ENCODE measurements around the gene METTL25B.

GRCh38 chr1:156711011-156711817, 17.1 kb upstream of the METTL25B start:
- TF ChIP-seq CTCF (IDR thresholded peaks at IDR 0.05), result no peak
- TF ChIP-seq POLR2A (IDR thresholded peaks at IDR 0.05), result no peak
